ENCODE data around the gene VPS35L. TPM values are rescaled to one million over a fixed set of nuclear protein-coding genes. Genes with fewer than 3 reads are reported as not detected.
"Not testable (repeated sequence)": the region's sequence is repeated elsewhere in the genome, so short reads cannot be mapped to it uniquely, and the experiment has no call there.

The VPS35L gene
- total and polyA plus RNA-seq, 12 donors, result 15.0 to 35.1 (median 30.4) TPM

GRCh38 chr16:19528666-19529065, 26.8 kb upstream of the VPS35L start:
- Histone ChIP-seq H3K4me3 (no peak overlapping the region), H3K27me3 (no peaks in the 10 kb centered on the region), H3K9me3 (no peaks in the 10 kb centered on the region), H3K27ac (no peak overlapping the region), H3K4me1 (peaks cover 0 to 16% (median 8%) of the 10 kb centered on the region in 9 donors), H3K36me3 (peaks cover 0 to 62% (median 17%) of the 10 kb centered on the region in 9 donors)
- WGBS, 2 donors, result 97 to 99% methylated on average over 3 of the region's 3 CpGs
- intact Hi-C loops (cut with DNase I), result no loop called here
- DNase-seq (no peak), ATAC-seq (no peak)
- no peak for TF ChIP-seq CTCF (IDR thresholded peaks at IDR 0.05)

GRCh38 chr16:19532601-19533000, 22.9 kb upstream of the VPS35L start:
- intact Hi-C loops (cut with DNase I), result no loop called here
- Histone ChIP-seq H3K27ac (no peak overlapping the region), H3K4me3 (no peak overlapping the region), H3K27me3 (no peaks in the 10 kb centered on the region), H3K9me3 (no peaks in the 10 kb centered on the region), H3K4me1 (no peaks in the 10 kb centered on the region), H3K36me3 (peaks cover 0 to 96% (median 21%) of the 10 kb centered on the region in 9 donors)
- no peak for TF ChIP-seq CTCF (IDR thresholded peaks at IDR 0.05)
- no peak for DNase-seq
- ATAC-seq, result no peak
- WGBS, 2 donors, result 71 to 87% methylated on average over 1 of the region's 1 CpG

- Histone ChIP-seq H3K9me3 (no peaks in the 10 kb centered on the region), H3K27me3 (no peaks in the 10 kb centered on the region), H3K36me3 (peaks cover 0 to 98% (median 23%) of the 10 kb centered on the region in 9 donors), H3K4me3 (no peak overlapping the region), H3K4me1 (no peaks in the 10 kb centered on the region), H3K27ac (no peak overlapping the region)
- WGBS, 2 donors, result 94 to 99% methylated on average over 6 of the region's 6 CpGs
- TF ChIP-seq CTCF (IDR thresholded peaks at IDR 0.05), result no peak
- no peak for DNase-seq
- intact Hi-C loops (cut with DNase I), result no loop called here
- ATAC-seq, result no peak
These were observed 15.1 kb upstream of the VPS35L start for GRCh38 chr16:19540241-19540970.

GRCh38 chr16:19542138-19542821, 13.2 kb upstream of the VPS35L start:
- H3K27me3 ChIP-seq, result no peaks in the 10 kb centered on the region
- no peak for TF ChIP-seq CTCF (IDR thresholded peaks at IDR 0.05)
- intact Hi-C loops (cut with DNase I), result no loop called here
- H3K4me3 ChIP-seq, result no peak overlapping the region
- H3K27ac ChIP-seq, result no peak overlapping the region
- DNase-seq, result no peak
- 92% methylated on average over 3 of the region's 3 CpGs for WGBS, 2 donors
- no peak for ATAC-seq
- peaks cover 0 to 98% (median 33%) of the 10 kb centered on the region in 9 donors for H3K36me3 ChIP-seq
- no peaks in the 10 kb centered on the region for H3K4me1 ChIP-seq
- no peaks in the 10 kb centered on the region for H3K9me3 ChIP-seq

DNA sequence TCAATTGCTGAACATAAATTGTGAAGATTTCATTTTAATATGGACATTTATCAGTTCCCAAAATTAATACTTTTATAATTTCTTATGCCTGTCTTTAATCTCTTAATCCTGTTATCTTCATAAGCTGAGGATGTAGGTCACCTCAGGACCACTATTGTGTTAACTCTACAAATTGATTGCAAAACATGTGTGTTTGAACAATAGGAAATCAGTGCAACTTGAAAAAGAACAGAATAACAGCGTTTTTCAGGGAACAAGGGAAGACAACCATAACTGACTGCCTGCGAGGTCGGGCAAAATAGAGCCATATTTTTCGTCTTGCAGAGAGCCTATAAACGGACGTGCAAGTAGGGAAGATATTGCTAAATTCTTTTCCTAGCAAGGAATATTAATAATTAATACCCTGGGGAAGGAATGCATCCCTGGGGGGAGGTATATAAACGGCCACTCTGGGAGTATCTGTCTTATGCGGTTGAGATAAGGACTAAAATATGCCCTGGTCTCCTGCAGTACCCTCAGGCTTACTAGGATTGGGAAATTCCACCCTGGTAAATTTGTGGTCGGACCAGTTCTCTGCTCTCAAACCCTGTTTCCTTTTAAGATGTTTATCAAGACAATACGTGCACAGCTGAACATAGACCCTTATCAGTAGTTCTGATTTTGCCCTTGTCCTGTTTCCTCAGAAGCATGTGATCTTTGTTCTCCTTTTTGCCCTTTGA, 12.1 kb upstream of the VPS35L start:
- intact Hi-C loops (cut with DNase I); ATAC-seq; H3K4me1 ChIP-seq; H3K27ac ChIP-seq; H3K4me3 ChIP-seq; H3K9me3 ChIP-seq; H3K27me3 ChIP-seq; DNase-seq: not testable (repeated sequence)
- peaks cover 0 to 98% (median 38%) of the 10 kb centered on the region in 9 donors for H3K36me3 ChIP-seq
- WGBS, 2 donors, result 84 to 86% methylated on average over 10 of the region's 10 CpGs

Measured in heart right ventricle (tissue), 16 donors.